Activated naive CD8-positive, alpha-beta T cell treated with anti-CD3 and anti-CD28 coated beads, Interleukin-2, amount 50 U/mL, for 24 hours (primary cell): ENCODE data around the gene MEF2D.

ENCODE experiments used
- ATAC-seq: fragments of 150-1000 bp; cut with Tn5 transposase; one replicate; pipeline ENCODE4 v1.10.0; 2021
- DNase-seq: peaks from one replicate; pipeline ENCODE4 v3.0.0; 2021
- H3K27ac Mint-ChIP-seq: one replicate; pipeline ENCODE4 v1.8.0; 2021; ENCODE audit warnings: mild to moderate bottlenecking, mixed read lengths
- H3K27me3 Mint-ChIP-seq: one replicate; pipeline ENCODE4 v1.8.0; 2021; ENCODE audit warnings: mixed read lengths
- H3K36me3 Mint-ChIP-seq: one replicate; pipeline ENCODE4 v1.8.0; 2021; ENCODE audit warnings: low read depth, mixed read lengths
- H3K4me1 Mint-ChIP-seq: one replicate; pipeline ENCODE4 v1.8.0; 2021; ENCODE audit warnings: mixed read lengths
- H3K4me3 Mint-ChIP-seq: one replicate; pipeline ENCODE4 v1.8.0; 2021; ENCODE audit warnings: mild to moderate bottlenecking, moderate library complexity, mixed read lengths
- H3K9me3 Mint-ChIP-seq: one replicate; pipeline ENCODE4 v1.8.0; 2021; ENCODE audit warnings: mixed read lengths

MEF2D gene

DNA sequence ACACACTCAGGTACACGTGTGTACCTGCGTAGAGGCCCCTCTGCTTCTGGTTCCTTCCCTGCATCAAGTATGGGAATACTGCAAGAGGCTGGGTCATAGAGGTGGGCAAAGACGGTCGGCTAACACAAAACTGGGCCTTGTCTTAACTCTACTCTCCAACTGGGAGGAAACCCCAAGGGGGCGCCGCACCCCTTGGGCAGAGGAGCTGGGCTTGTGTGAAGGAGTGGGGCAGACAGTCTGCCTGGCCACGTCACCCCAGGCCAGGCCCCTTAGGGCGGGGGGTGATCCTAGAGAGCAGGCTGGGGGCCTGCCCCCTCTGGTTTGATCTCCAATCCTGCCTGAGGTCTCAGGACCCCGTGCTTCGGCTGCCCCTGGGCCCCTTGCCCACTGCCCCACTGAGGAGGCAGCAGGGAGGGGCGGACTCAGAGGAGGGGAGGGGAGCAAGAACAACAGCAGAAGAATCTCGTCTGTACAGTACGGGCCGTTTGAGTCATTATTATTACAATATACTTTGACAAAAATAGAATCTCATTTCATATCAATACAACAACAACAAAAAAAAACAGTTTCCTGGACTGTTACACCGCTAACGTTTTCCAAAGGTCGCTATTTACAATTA, 34.7 kb downstream of the MEF2D start:
- no peak for DNase-seq
- H3K36me3 Mint-ChIP-seq = peaks cover 8% of the 10 kb centered on the region
- peaks cover 3% of the 10 kb centered on the region for H3K4me1 Mint-ChIP-seq
- no peak for ATAC-seq
- H3K27me3 Mint-ChIP-seq = no peaks in the 10 kb centered on the region
- H3K4me3 Mint-ChIP-seq = no peak overlapping the region
- H3K9me3 Mint-ChIP-seq = no peaks in the 10 kb centered on the region
- H3K27ac Mint-ChIP-seq = peak overlapping the region; percentile 26

DNA sequence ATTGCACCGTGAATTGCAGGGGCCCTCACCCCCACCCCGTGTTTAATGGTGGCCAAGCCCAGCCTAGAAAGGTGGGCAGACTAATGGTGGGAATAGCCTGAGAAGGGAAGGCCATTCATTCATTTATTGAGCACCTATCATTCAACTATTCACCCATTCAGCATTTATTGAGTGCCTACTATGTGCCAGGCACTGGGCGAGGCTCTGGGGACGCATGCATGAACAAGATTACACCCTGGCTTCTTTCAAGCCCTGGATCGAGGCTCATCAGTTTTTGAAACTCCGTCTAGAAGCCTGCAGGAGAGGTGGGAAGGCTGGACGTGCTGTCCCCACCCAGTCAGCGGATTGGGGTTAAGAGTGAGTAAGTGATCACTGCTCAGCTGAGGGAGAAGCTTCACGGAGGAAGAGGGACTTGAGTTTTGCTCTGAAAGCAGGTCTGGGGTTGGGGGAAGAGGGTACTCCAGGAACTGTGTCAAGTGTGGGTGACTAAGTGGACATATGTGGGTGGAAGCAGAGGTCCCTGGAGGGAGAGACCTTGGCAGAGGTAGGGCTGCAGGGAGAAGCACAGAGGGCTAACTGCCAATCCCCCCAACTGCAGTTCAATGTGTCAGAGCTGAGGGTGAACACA, 35.6 kb downstream of the MEF2D start:
- H3K4me1 Mint-ChIP-seq = peaks cover 3% of the 10 kb centered on the region
- H3K9me3 Mint-ChIP-seq = no peaks in the 10 kb centered on the region
- H3K4me3 Mint-ChIP-seq = no peak overlapping the region
- no peak for DNase-seq
- no peak for ATAC-seq
- no peaks in the 10 kb centered on the region for H3K27me3 Mint-ChIP-seq
- peaks cover 8% of the 10 kb centered on the region for H3K36me3 Mint-ChIP-seq
- H3K27ac Mint-ChIP-seq = peak overlapping the region; percentile 26

GRCh38 chr1:156464335-156464734, 36.2 kb downstream of the MEF2D start:
- peaks cover 3% of the 10 kb centered on the region for H3K4me1 Mint-ChIP-seq
- no peak for ATAC-seq
- DNase-seq = no peak
- no peaks in the 10 kb centered on the region for H3K9me3 Mint-ChIP-seq
- peaks cover 5% of the 10 kb centered on the region for H3K36me3 Mint-ChIP-seq
- no peak overlapping the region for H3K4me3 Mint-ChIP-seq
- no peaks in the 10 kb centered on the region for H3K27me3 Mint-ChIP-seq
- H3K27ac Mint-ChIP-seq = no peak overlapping the region

- no peaks in the 10 kb centered on the region for H3K27me3 Mint-ChIP-seq
- H3K36me3 Mint-ChIP-seq = peaks cover 5% of the 10 kb centered on the region
- H3K27ac Mint-ChIP-seq = no peak overlapping the region
- peaks cover 3% of the 10 kb centered on the region for H3K4me1 Mint-ChIP-seq
- H3K4me3 Mint-ChIP-seq = no peak overlapping the region
- ATAC-seq (no peak), DNase-seq (no peak)
- H3K9me3 Mint-ChIP-seq = no peaks in the 10 kb centered on the region
Observed at GRCh38 chr1:156463874-156464273, 36.7 kb downstream of the MEF2D start.

GRCh38 chr1:156462954-156463795, 37.4 kb downstream of the MEF2D start:
- Mint-ChIP-seq H3K9me3 (no peaks in the 10 kb centered on the region), H3K4me1 (peaks cover 3% of the 10 kb centered on the region), H3K4me3 (no peak overlapping the region), H3K36me3 (peaks cover 3% of the 10 kb centered on the region), H3K27me3 (no peaks in the 10 kb centered on the region), H3K27ac (no peak overlapping the region)
- DNase-seq = no peak
- ATAC-seq = no peak

- H3K4me1 Mint-ChIP-seq = peaks cover 13% of the 10 kb centered on the region
- no peak for ATAC-seq
Observed at GRCh38 chr1:156461781-156462647, 38.6 kb downstream of the MEF2D start.

GRCh38 chr1:156461109-156461508, 39.5 kb downstream of the MEF2D start:
- Mint-ChIP-seq H3K27me3 (no peaks in the 10 kb centered on the region), H3K4me3 (no peak overlapping the region), H3K36me3 (peaks cover 2% of the 10 kb centered on the region), H3K27ac (no peak overlapping the region), H3K4me1 (peaks cover 22% of the 10 kb centered on the region), H3K9me3 (no peaks in the 10 kb centered on the region)
- ATAC-seq (no peak), DNase-seq (no peak)

More at GRCh38 chr1:156461781-156462647, 38.6 kb downstream of the MEF2D start:
- no peak overlapping the region for H3K27ac Mint-ChIP-seq
- H3K4me3 Mint-ChIP-seq = no peak overlapping the region
- H3K27me3 Mint-ChIP-seq = no peaks in the 10 kb centered on the region
- peaks cover 2% of the 10 kb centered on the region for H3K36me3 Mint-ChIP-seq
- no peak for DNase-seq
- H3K9me3 Mint-ChIP-seq = no peaks in the 10 kb centered on the region

GRCh38 chr1:156460525-156460924, 40.0 kb downstream of the MEF2D start:
- DNase-seq (no peak), ATAC-seq (no peak)
- H3K4me3 Mint-ChIP-seq = no peak overlapping the region
- peaks cover 22% of the 10 kb centered on the region for H3K4me1 Mint-ChIP-seq
- H3K9me3 Mint-ChIP-seq = no peaks in the 10 kb centered on the region
- no peak overlapping the region for H3K27ac Mint-ChIP-seq
- no peaks in the 10 kb centered on the region for H3K27me3 Mint-ChIP-seq
- peaks cover 2% of the 10 kb centered on the region for H3K36me3 Mint-ChIP-seq

GRCh38 chr1:156458181-156458503, 42.4 kb downstream of the MEF2D start:
- Mint-ChIP-seq H3K36me3 (no peaks in the 10 kb centered on the region), H3K9me3 (no peaks in the 10 kb centered on the region), H3K27me3 (no peaks in the 10 kb centered on the region), H3K4me3 (no peak overlapping the region), H3K27ac (no peak overlapping the region), H3K4me1 (peaks cover 21% of the 10 kb centered on the region)
- no peak for DNase-seq
- no peak for ATAC-seq

DNA sequence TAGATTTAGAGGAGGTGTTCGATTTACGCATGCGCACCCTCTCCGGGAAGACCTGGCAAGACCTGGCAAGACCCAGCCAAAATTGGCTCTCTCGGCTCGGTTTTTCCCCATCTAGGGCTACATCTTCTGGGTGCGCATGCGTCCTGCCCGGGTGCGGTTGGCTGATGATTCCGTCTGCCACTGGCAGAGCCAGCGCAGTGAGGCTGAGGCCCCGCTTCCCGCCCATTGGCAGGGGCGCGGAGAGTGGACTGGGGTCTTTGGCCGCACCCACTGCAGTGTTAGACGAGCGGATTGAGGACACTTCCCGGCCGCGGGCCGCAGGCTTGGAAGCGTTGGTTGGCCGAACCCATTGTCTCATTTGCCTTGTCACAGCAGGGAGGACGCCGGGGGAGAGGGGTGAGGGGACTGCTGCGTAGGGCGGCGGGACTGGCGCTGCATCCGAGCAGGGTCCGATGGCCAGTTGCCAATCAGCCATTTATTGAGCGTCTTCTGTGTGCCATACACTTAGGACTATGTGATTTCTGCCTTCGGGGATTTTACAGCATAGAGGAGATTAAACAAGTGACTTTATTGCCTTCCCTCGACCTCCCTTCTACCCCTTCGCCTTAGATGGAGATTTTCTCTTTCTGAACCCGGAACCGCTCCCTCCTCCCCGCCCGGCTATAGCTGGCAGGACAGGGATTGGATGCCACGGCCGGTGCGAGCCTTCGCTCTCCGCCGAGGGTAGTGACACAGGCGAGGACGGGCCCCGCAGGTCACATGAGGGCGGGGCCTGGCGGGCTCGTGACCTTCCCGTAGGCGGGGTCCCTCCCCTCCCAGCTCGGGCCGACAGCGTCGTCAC, 43.7 kb downstream of the MEF2D start:
- DNase-seq (peak; percentile 97), ATAC-seq (peak; percentile 89)
- H3K36me3 Mint-ChIP-seq = no peaks in the 10 kb centered on the region
- H3K4me1 Mint-ChIP-seq = peaks cover 27% of the 10 kb centered on the region
- peak overlapping the region; percentile 84 for H3K4me3 Mint-ChIP-seq
- no peaks in the 10 kb centered on the region for H3K27me3 Mint-ChIP-seq
- H3K9me3 Mint-ChIP-seq = no peaks in the 10 kb centered on the region
- peak overlapping the region; percentile 98 for H3K27ac Mint-ChIP-seq

DNA sequence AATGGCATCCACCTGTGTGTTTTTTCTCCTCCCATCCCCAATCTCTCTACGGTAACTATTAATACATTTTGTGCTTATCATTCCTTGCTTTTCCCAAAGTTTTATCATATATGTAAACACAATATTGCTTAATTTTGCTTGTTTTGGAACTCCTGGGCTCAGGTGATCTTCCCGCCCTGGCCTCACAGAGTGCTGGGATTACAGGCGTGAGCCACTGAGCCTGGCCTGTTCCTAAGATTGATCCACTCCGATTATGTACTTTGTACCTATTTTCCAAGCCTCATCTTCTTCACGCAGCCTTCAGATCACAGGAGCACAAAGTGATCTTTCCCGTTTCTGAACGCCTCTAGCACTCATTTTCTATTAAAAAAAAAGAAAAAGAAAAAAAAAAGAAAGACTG, 45.2 kb downstream of the MEF2D start:
- Mint-ChIP-seq H3K4me1 (peaks cover 27% of the 10 kb centered on the region), H3K27me3 (peaks cover 4% of the 10 kb centered on the region), H3K4me3 (no peak overlapping the region), H3K27ac (no peak overlapping the region), H3K9me3 (no peaks in the 10 kb centered on the region), H3K36me3 (no peaks in the 10 kb centered on the region)
- DNase-seq = no peak
- ATAC-seq = no peak

GRCh38 chr1:156452907-156453306, 47.7 kb downstream of the MEF2D start:
- Mint-ChIP-seq H3K36me3 (no peaks in the 10 kb centered on the region), H3K4me1 (peaks cover 32% of the 10 kb centered on the region), H3K9me3 (no peaks in the 10 kb centered on the region), H3K4me3 (no peak overlapping the region), H3K27ac (no peak overlapping the region), H3K27me3 (peaks cover 15% of the 10 kb centered on the region)
- DNase-seq (no peak), ATAC-seq (no peak)

GRCh38 chr1:156451505-156452160, 48.9 kb downstream of the MEF2D start:
- Mint-ChIP-seq H3K4me3 (no peak overlapping the region), H3K27me3 (peaks cover 18% of the 10 kb centered on the region), H3K27ac (no peak overlapping the region), H3K4me1 (peaks cover 27% of the 10 kb centered on the region), H3K9me3 (no peaks in the 10 kb centered on the region), H3K36me3 (no peaks in the 10 kb centered on the region)
- ATAC-seq = no peak
- no peak for DNase-seq
